ENCODE results near the gene FKBP8.

- TF ChIP-seq CTCF (IDR thresholded peaks at IDR 0.05), result no peak
- TF ChIP-seq POLR2A (IDR thresholded peaks at IDR 0.05), result no peak
Measured at GRCh38 chr19:18523841-18524240, 19.5 kb downstream of the FKBP8 start.

Measured in vagina (tissue), 2 donors.